Neural progenitor cell (in vitro differentiated cells): ENCODE data around the gene MICB. TPM values are rescaled to one million over a fixed set of nuclear protein-coding genes. Genes with fewer than 3 reads are reported as not detected.

ENCODE experiments used
- DNase-seq: peaks from one replicate; pipeline ENCODE4 v3.0.0-alpha.2; 2016; ENCODE audit warnings: low spot score
- H2AFZ ChIP-seq: fragments of 200-600 bp; sonication (generic); replicated peaks from 2 replicates; pipeline ENCODE4 v1.6.1; 2016; ENCODE audit warnings: antibody characterized with exemption
- H3F3A ChIP-seq: fragments of 200-600 bp; sonication (generic); 2 replicates; pipeline ENCODE4 v1.6.1; 2016; ENCODE audit warnings: antibody characterized with exemption, low read depth
- H3K27ac ChIP-seq: fragments of 200-600 bp; sonication (generic); 2 replicates; pipeline ENCODE4 v1.5.1; 2016; ENCODE audit warnings: mild to moderate bottlenecking
- H3K27me3 ChIP-seq: fragments of 200-600 bp; sonication (generic); 2 replicates; pipeline ENCODE4 v1.6.1; 2016; ENCODE audit warnings: mild to moderate bottlenecking, moderate library complexity
- H3K36me3 ChIP-seq: fragments of 200-600 bp; sonication (generic); 2 replicates; pipeline ENCODE4 v1.5.1; 2016
- H3K4me1 ChIP-seq: fragments of 200-600 bp; sonication (generic); 2 replicates; pipeline ENCODE4 v1.6.1; 2016; ENCODE audit warnings: mixed run types
- H3K4me2 ChIP-seq: fragments of 200-600 bp; sonication (generic); 2 replicates; pipeline ENCODE4 v1.6.1; 2016
- H3K4me3 ChIP-seq: fragments of 200-600 bp; sonication (generic); 2 replicates; pipeline ENCODE4 v1.5.1; 2016
- H3K79me2 ChIP-seq: fragments of 200-600 bp; sonication (generic); 2 replicates; pipeline ENCODE4 v1.6.1; 2016; ENCODE audit warnings: low read depth
- H3K9ac ChIP-seq: fragments of 200-600 bp; sonication (generic); 2 replicates; pipeline ENCODE4 v1.6.1; 2016
- H3K9me3 ChIP-seq: fragments of 200-600 bp; sonication (generic); 2 replicates; pipeline ENCODE4 v1.5.1; 2016; ENCODE audit warnings: low read depth
- H4K20me1 ChIP-seq: fragments of 200-600 bp; sonication (generic); 2 replicates; pipeline ENCODE4 v1.6.1; 2016; ENCODE audit warnings: low read depth
- H3K27ac Mint-ChIP-seq: 3 replicates; pipeline ENCODE4 v1.8.0; 2021; ENCODE audit warnings: mixed read lengths
- H3K27me3 Mint-ChIP-seq: 2 replicates; pipeline ENCODE4 v1.8.0; 2022; ENCODE audit warnings: low read depth, mild to moderate bottlenecking, inconsistent platforms, moderate library complexity, mixed read lengths; ENCODE audit not compliant: insufficient read depth
- H3K36me3 Mint-ChIP-seq: 3 replicates; pipeline ENCODE4 v1.8.0; 2021; ENCODE audit warnings: mixed read lengths
- H3K4me1 Mint-ChIP-seq: 3 replicates; pipeline ENCODE4 v1.8.0; 2021; ENCODE audit warnings: mixed read lengths
- H3K4me3 Mint-ChIP-seq: 3 replicates; pipeline ENCODE4 v1.8.0; 2021; ENCODE audit warnings: mild to moderate bottlenecking, moderate library complexity, mixed read lengths
- H3K9me3 Mint-ChIP-seq: 3 replicates; pipeline ENCODE4 v1.8.0; 2020; ENCODE audit warnings: mixed read lengths
- CTCF ChIP-seq: fragments of 200-600 bp; sonication (generic); IDR thresholded peaks from 2 replicates; pipeline ENCODE4 v1.5.1; 2017; ENCODE audit warnings: antibody characterized with exemption, mild to moderate bottlenecking
- EZH2 ChIP-seq: fragments of 200-600 bp; sonication (generic); IDR thresholded peaks from 2 replicates; pipeline ENCODE4 v1.6.1; 2017; ENCODE audit warnings: antibody characterized with exemption, mild to moderate bottlenecking, moderate library complexity
- EZH2phosphoT487 ChIP-seq: fragments of 200-600 bp; sonication (generic); IDR thresholded peaks from 2 replicates; pipeline ENCODE4 v1.6.1; 2017; ENCODE audit warnings: antibody characterized with exemption
- total RNA-seq: library from RNA; depleted of rRNA; stranded (reverse); fragments of >200 nt; gene quantifications from 2 replicates; pipeline ENCODE4 v1.2.3, GENCODE V29; 2015; ENCODE audit warnings: low replicate concordance

The MICB gene
- total RNA-seq, 1 donor from 2014 or later = 9.1 TPM

- no peak overlapping the region for H3K9ac ChIP-seq
- no peaks in the 10 kb centered on the region for H3K9me3 ChIP-seq
- H3K4me1 ChIP-seq = no peaks in the 10 kb centered on the region
- no peak overlapping the region for H3K4me3 ChIP-seq
- Mint-ChIP-seq H3K4me1 (peaks cover 13% of the 10 kb centered on the region), H3K36me3 (no peaks in the 10 kb centered on the region), H3K9me3 (no peaks in the 10 kb centered on the region), H3K27ac (no peak overlapping the region), H3K27me3 (peaks cover 20% of the 10 kb centered on the region), H3K4me3 (no peak overlapping the region)
- TF ChIP-seq CTCF = no peak
- TF ChIP-seq EZH2 = no peak
- no peak for TF ChIP-seq EZH2phosphoT487
- no peaks in the 10 kb centered on the region for H3K27me3 ChIP-seq
- no peaks in the 10 kb centered on the region for H3K36me3 ChIP-seq
- DNase-seq = no peak
- H3F3A ChIP-seq = no peaks in the 10 kb centered on the region
- H3K27ac ChIP-seq = no peak overlapping the region
- no peak overlapping the region for H3K4me2 ChIP-seq
- no peaks in the 10 kb centered on the region for H3K79me2 ChIP-seq
- no peaks in the 10 kb centered on the region for H4K20me1 ChIP-seq
- H2AFZ ChIP-seq = no peak overlapping the region
Measured at GRCh38 chr6:31471711-31472110, 26.2 kb upstream of the MICB start.

- Mint-ChIP-seq H3K4me3 (no peak overlapping the region), H3K27me3 (peaks cover 20% of the 10 kb centered on the region), H3K36me3 (no peaks in the 10 kb centered on the region), H3K27ac (no peak overlapping the region), H3K4me1 (peaks cover 7% of the 10 kb centered on the region), H3K9me3 (no peaks in the 10 kb centered on the region)
- no peak overlapping the region for H2AFZ ChIP-seq
- H3K79me2 ChIP-seq = no peaks in the 10 kb centered on the region
- no peaks in the 10 kb centered on the region for H3K36me3 ChIP-seq
- TF ChIP-seq CTCF = no peak
- TF ChIP-seq EZH2phosphoT487 = no peak
- no peak for TF ChIP-seq EZH2
- no peaks in the 10 kb centered on the region for H3K27me3 ChIP-seq
- H3K9ac ChIP-seq = no peak overlapping the region
- DNase-seq = no peak
- H3K4me1 ChIP-seq = no peaks in the 10 kb centered on the region
- no peaks in the 10 kb centered on the region for H3K9me3 ChIP-seq
- H3K4me3 ChIP-seq = no peak overlapping the region
- no peaks in the 10 kb centered on the region for H4K20me1 ChIP-seq
- no peaks in the 10 kb centered on the region for H3F3A ChIP-seq
- H3K4me2 ChIP-seq = no peak overlapping the region
- H3K27ac ChIP-seq = no peak overlapping the region
Measured at GRCh38 chr6:31472259-31472658, 25.7 kb upstream of the MICB start.

GRCh38 chr6:31473244-31473643, 24.7 kb upstream of the MICB start:
- no peak overlapping the region for H3K4me3 ChIP-seq
- Mint-ChIP-seq H3K27ac (no peak overlapping the region), H3K4me1 (no peaks in the 10 kb centered on the region), H3K27me3 (peaks cover 22% of the 10 kb centered on the region), H3K9me3 (no peaks in the 10 kb centered on the region), H3K4me3 (no peak overlapping the region), H3K36me3 (no peaks in the 10 kb centered on the region)
- H3K9ac ChIP-seq = no peak overlapping the region
- TF ChIP-seq CTCF = no peak
- no peak for TF ChIP-seq EZH2
- TF ChIP-seq EZH2phosphoT487 = no peak
- H2AFZ ChIP-seq = no peak overlapping the region
- H3K9me3 ChIP-seq = no peaks in the 10 kb centered on the region
- H3K27me3 ChIP-seq = no peaks in the 10 kb centered on the region
- no peaks in the 10 kb centered on the region for H3K4me1 ChIP-seq
- H3K36me3 ChIP-seq = no peaks in the 10 kb centered on the region
- no peaks in the 10 kb centered on the region for H3K79me2 ChIP-seq
- H3F3A ChIP-seq = no peaks in the 10 kb centered on the region
- H3K4me2 ChIP-seq = no peak overlapping the region
- H4K20me1 ChIP-seq = no peaks in the 10 kb centered on the region
- no peak overlapping the region for H3K27ac ChIP-seq
- no peak for DNase-seq
